NOMO-1 treated with DMSO at 0.1 percent for 48 hours (cell line): ENCODE data around the gene CD244.
"Not testable (repeated sequence)": the region's sequence is repeated elsewhere in the genome, so short reads cannot be mapped to it uniquely, and the experiment has no call there.

ENCODE experiments used
- DNase-seq: peaks from one replicate; lab custom pipeline; 2025; ENCODE audit not compliant: unreplicated experiment; lab: John Stamatoyannopoulos, UW

The CD244 gene

GRCh38 chr1:160862203-160863060 lies at the start of gene CD244:
Gene CD244, minus strand, starts transcription at chr1:160862887. Its CDS starts 210 bp downstream, at chr1:160862677.
- peak; percentile 93 for DNase-seq

GRCh38 chr1:160911925-160912324 lies 49.2 kb upstream of the CD244 start:
- no peak for DNase-seq

GRCh38 chr1:160911441-160911840 lies 48.8 kb upstream of the CD244 start:
- no peak for DNase-seq

GRCh38 chr1:160910170-160910750 lies 47.6 kb upstream of the CD244 start:
- DNase-seq = no peak

- no peak for DNase-seq
These were observed 45.3 kb upstream of the CD244 start for GRCh38 chr1:160907976-160908375.

GRCh38 chr1:160905617-160905989 lies 42.9 kb upstream of the CD244 start:
- DNase-seq = no peak

GRCh38 chr1:160904783-160905616 lies 42.3 kb upstream of the CD244 start:
- no peak for DNase-seq

GRCh38 chr1:160902251-160902650 lies 39.6 kb upstream of the CD244 start:
- not testable (repeated sequence) for DNase-seq

GRCh38 chr1:160901768-160902167 lies 39.1 kb upstream of the CD244 start:
- DNase-seq = no peak

GRCh38 chr1:160900683-160901082 lies 38.0 kb upstream of the CD244 start:
- DNase-seq = not testable (repeated sequence)

GRCh38 chr1:160894368-160895135 lies 31.9 kb upstream of the CD244 start:
- DNase-seq = not testable (repeated sequence)

GRCh38 chr1:160891474-160891873 lies 28.8 kb upstream of the CD244 start:
- no peak for DNase-seq

GRCh38 chr1:160888926-160889325 lies 26.2 kb upstream of the CD244 start:
- no peak for DNase-seq

GRCh38 chr1:160887071-160887470 lies 24.4 kb upstream of the CD244 start:
- peak; percentile 17 for DNase-seq

- DNase-seq = no peak
These were observed 22.4 kb upstream of the CD244 start, which contains the start of gene ITLN1 for GRCh38 chr1:160885042-160885441. Gene ITLN1, minus strand, starts transcription at chr1:160885180. Its CDS starts 303 bp downstream, at chr1:160884877.

GRCh38 chr1:160884579-160884978 lies 21.9 kb upstream of the CD244 start:
- no peak for DNase-seq

- peak; percentile 19 for DNase-seq
These were observed 21.2 kb upstream of the CD244 start for GRCh38 chr1:160883581-160884513.

GRCh38 chr1:160882582-160882981 lies 19.9 kb upstream of the CD244 start:
- no peak for DNase-seq

GRCh38 chr1:160881264-160881663 lies 18.6 kb upstream of the CD244 start:
- DNase-seq = not testable (repeated sequence)

GRCh38 chr1:160880216-160880615 lies 17.5 kb upstream of the CD244 start:
- no peak for DNase-seq
